Fibroblast of pulmonary artery (primary cell): ENCODE data around the gene PPRC1.

Source experiments
- DNase-seq: peaks from one replicate; pipeline ENCODE4 v3.0.0-alpha.2; 2010; ENCODE audit warnings: low read depth
- H3K4me3 ChIP-seq: replicated peaks from 2 replicates; pipeline ENCODE4 v1.5.1; 2011; ENCODE audit warnings: low read depth, mild to moderate bottlenecking, control low read depth, low read length, moderate library complexity
- CTCF ChIP-seq: IDR thresholded peaks from 2 replicates; pipeline ENCODE4 v1.5.1; 2011; ENCODE audit warnings: mild to moderate bottlenecking, control low read depth, low read length, inconsistent platforms; ENCODE audit errors: missing control alignments

PPRC1 gene

DNA sequence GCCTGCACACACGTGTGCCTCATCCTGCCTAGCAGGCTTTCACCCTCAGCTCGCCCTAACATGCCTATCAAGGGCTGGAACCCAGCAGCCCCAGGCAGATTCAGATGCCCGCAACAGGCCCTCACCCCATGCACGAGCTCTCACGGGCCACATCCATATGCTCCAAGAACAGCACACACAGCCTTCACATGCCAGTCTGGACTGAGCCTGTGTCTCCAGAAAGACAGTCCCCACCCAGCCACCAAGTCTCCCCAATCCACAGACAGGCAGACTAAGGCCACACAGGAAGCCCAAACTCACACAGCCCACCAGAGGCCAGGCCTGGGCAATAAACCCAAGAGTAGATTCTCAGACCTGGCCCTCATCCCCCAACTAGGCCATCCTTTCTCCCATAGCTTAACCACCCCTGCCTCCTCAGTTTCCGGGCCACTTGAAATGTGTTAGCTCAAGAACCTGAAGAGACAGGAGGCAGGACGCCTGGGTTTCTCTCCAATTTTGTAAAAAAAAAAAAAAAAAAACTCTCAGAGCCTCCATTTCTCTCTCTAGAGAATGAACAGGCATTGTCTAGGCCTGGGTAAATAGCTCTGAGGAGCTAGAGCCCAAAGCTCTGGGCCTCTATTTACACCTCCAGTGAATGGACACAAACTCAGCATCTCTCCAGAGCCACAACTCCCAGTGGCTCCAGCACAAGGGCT is 19.4 kb upstream of the PPRC1 start:
- no peak for DNase-seq
- H3K4me3 ChIP-seq, result peak overlapping the region; percentile 79
- TF ChIP-seq CTCF, result no peak

- no peak for DNase-seq
- H3K4me3 ChIP-seq, result peak overlapping the region; percentile 79
- no peak for TF ChIP-seq CTCF
These were observed 18.6 kb upstream of the PPRC1 start for GRCh38 chr10:102113956-102114857.

GRCh38 chr10:102114861-102115618 is 17.8 kb upstream of the PPRC1 start:
- peak; percentile 75 for DNase-seq
- no peak for TF ChIP-seq CTCF
- H3K4me3 ChIP-seq, result peak overlapping the region; percentile 79

DNA sequence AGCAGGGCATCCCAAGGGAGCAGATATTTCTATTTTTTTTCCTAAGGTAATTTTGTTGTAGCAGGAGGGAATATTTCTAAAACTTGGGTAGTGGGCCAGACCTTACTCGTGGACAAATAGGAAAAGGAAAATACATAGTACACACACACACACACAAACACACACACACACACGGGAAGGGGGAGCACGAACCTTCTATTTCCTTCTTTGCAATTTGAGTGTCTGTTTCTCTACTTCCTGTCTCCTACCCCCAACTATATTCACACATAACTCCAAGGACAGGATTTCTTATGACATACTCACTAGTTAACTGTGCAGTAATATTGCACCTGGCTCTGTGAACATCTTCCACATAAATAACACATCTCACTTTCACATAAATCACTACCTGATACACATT is 17.1 kb upstream of the PPRC1 start:
- TF ChIP-seq CTCF, result no peak
- H3K4me3 ChIP-seq, result peak overlapping the region; percentile 79
- no peak for DNase-seq

- no peak for TF ChIP-seq CTCF
- H3K4me3 ChIP-seq, result peak overlapping the region; percentile 94
- DNase-seq, result no peak
These were observed 16.2 kb upstream of the PPRC1 start for GRCh38 chr10:102116656-102117055.

- peak overlapping the region; percentile 94 for H3K4me3 ChIP-seq
- TF ChIP-seq CTCF, result peak; percentile 13
- peak; percentile 88 for DNase-seq
These were observed 15.3 kb upstream of the PPRC1 start for GRCh38 chr10:102117391-102118159.
